Right ventricle myocardium inferior (tissue), 1 donor: ENCODE results near the gene PDCD1. TPM values are rescaled to one million over a fixed set of nuclear protein-coding genes. Genes with fewer than 3 reads are reported as not detected.
A peak's percentile ranks its signal among the peaks of the same experiment; 100 is the strongest.
"Not testable (repeated sequence)": the region's sequence is repeated elsewhere in the genome, so short reads cannot be mapped to it uniquely, and the experiment has no call there.

Experiments
- ATAC-seq: fragments of 200-7000 bp; cut with Tn5 transposase; one replicate; pipeline ENCODE4 v1.9.1; 2020; ENCODE audit warnings: mild to moderate bottlenecking, moderate library complexity
- DNase-seq: peaks from one replicate; pipeline ENCODE4 v3.0.0; 2021; ENCODE audit errors: missing footprints
- intact Hi-C: fragments of 100-400 bp; cut with DNase I; formaldehyde crosslinking; loops from one replicate; pipeline ENCODE4 v1.11.0; 2022
- total RNA-seq: library from RNA; stranded (reverse); fragmentation: NEBNext Ultra II Directional; extraction: Animal tissue kit (Norgen Biotek cat#: 25700); gene quantifications from one replicate; pipeline ENCODE4 v1.2.1, GENCODE V29; 2021
- donor health status: DM: no; HTN: yes; CAD: no; lungs with severe emphysema.

Gene PDCD1
- total RNA-seq, 1 donor from 2014 or later: 1.2 TPM

- ATAC-seq: no peak
- DNase-seq: peak; percentile 55
These were observed 37.0 kb downstream of the PDCD1 start for GRCh38 chr2:241821460-241822263.

DNA sequence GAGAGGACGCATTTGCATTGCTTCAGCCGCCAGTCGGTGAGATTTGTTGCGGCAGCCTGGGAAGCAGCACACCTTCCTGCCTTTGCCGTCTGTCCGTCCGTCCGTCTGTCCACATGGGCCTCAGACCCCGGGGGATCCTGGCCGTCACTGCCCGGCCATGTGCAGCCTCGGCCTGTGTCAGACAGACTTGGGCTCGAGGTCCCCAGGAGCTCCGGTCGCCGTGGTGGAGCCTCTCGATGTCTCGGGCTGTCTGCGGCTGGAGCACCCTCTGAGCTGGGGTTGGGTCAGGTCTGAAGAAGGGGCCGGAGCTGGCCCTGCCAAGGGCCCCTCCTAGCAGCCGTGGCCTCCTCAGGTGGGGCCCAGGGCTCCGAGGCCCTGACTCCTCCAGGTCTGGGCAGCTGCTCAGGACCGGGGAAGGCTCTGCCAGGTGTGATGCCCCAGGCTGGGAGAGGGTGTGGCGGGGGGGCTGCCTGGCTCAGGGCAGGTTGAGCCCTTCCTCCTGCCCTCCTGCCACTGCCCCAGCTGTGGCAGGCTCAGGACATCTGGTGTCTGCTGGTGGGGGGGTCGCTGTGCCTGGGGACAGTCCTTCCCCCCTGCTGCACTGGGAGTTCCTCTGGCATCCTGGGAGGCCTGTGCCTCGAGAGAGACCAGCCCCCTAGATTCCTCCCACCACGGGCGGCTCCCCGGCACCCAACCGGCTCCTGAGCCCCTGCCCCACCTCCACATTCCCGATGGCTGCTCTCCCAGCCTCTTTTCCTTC is 37.9 kb downstream of the PDCD1 start:
- intact Hi-C loops: no loop called here
- DNase-seq (peak; percentile 62), ATAC-seq (no peak)

More at GRCh38 chr2:241821460-241822263, 37.0 kb downstream of the PDCD1 start:
- intact Hi-C loops: no loop called here

DNA sequence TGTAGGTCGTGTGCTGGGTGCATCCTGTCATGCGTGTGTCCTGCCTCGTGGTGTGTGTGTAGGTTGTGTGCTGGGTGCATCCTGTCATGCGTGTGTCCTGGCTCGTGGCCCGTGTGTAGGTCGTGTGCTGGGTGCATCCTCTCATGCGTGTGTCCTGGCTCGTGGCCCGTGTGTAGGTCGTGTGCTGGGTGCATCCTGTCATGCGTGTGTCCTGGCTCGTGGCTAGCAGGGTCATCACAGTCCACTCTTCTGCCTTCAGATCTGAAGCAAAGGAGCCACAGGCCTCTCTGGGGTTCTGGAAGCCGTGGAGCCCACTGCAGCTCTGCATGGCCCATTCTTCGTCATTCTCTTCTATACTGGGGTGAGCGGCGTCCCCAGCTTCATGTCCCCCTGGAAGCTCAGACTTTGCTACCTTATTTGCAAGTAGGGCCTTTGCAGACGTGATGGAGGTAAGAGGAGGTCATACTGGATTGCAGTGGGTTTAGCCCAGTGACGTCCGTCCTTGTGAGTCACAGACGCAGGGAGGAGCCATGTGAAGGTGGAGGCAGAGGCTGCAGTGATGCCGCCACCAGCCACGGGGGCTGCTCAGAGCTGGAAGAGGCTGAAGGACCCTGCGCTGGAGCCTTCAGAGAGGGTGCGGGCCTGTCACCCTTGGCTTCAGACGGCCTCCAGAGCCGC is 38.6 kb downstream of the PDCD1 start:
- intact Hi-C loops, ATAC-seq: not testable (repeated sequence)

GRCh38 chr2:241818943-241819270 is 39.8 kb downstream of the PDCD1 start:
- no peak for DNase-seq
- ATAC-seq: no peak
- intact Hi-C loops: no loop called here

More for the DNA sequence above, 38.6 kb downstream of the PDCD1 start:
- DNase-seq: not testable (repeated sequence)

- no peak for DNase-seq
- ATAC-seq: no peak
- intact Hi-C loops: no loop called here
These were observed 40.3 kb downstream of the PDCD1 start for GRCh38 chr2:241818229-241818942.

- DNase-seq, ATAC-seq: not testable (repeated sequence)
These were observed 40.9 kb downstream of the PDCD1 start for GRCh38 chr2:241817821-241818215.

GRCh38 chr2:241817126-241817820 is 41.4 kb downstream of the PDCD1 start:
- intact Hi-C loops: no loop called here
- DNase-seq: peak; percentile 55
- no peak for ATAC-seq

More at GRCh38 chr2:241817821-241818215, 40.9 kb downstream of the PDCD1 start:
- intact Hi-C loops: not testable (repeated sequence)

- intact Hi-C loops: no loop called here
- DNase-seq (no peak), ATAC-seq (no peak)
These were observed 42.1 kb downstream of the PDCD1 start for GRCh38 chr2:241816431-241817121.

DNA sequence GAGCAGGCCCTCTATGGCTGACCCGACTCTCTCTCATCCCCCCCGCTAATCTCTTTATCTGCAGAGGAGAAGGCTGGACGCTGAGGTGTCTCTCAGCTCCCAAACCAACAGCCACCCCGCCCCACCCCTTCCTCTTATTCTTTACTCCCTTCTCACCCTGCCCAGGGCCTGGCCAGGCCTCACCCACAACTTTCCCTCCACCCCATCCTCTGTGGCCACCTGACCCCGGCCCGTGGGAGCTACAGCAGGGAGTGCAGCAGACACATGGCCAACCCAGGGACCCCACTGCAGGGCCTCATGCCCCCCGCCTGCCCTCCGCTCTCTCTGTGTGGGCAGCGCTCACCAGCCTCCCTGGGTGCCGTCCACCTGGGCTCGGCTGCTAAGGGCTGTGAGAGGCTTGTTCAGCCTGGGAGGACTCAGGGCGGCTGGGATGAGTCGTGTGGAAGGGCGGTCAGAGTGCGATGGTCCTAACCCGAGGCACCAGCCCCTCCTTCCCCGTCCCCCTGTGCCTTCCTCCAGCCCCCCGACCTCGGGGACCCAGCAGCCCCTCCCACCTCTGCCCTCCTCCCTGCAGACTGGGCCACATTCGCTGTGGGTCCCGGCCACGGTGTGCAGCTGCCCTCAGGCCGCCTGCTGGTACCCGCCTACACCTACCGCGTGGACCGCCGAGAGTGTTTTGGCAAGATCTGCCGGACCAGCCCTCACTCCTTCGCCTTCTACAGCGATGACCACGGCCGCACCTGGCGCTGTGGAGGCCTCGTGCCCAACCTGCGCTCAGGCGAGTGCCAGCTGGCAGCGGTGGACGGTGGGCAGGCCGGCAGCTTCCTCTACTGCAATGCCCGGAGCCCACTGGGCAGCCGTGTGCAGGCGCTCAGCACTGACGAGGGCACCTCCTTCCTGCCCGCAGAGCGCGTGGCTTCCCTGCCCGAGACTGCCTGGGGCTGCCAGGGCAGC is 42.9 kb downstream of the PDCD1 start:
- ATAC-seq (no peak), DNase-seq (peak; percentile 71)
- intact Hi-C loops: no loop called here

DNA sequence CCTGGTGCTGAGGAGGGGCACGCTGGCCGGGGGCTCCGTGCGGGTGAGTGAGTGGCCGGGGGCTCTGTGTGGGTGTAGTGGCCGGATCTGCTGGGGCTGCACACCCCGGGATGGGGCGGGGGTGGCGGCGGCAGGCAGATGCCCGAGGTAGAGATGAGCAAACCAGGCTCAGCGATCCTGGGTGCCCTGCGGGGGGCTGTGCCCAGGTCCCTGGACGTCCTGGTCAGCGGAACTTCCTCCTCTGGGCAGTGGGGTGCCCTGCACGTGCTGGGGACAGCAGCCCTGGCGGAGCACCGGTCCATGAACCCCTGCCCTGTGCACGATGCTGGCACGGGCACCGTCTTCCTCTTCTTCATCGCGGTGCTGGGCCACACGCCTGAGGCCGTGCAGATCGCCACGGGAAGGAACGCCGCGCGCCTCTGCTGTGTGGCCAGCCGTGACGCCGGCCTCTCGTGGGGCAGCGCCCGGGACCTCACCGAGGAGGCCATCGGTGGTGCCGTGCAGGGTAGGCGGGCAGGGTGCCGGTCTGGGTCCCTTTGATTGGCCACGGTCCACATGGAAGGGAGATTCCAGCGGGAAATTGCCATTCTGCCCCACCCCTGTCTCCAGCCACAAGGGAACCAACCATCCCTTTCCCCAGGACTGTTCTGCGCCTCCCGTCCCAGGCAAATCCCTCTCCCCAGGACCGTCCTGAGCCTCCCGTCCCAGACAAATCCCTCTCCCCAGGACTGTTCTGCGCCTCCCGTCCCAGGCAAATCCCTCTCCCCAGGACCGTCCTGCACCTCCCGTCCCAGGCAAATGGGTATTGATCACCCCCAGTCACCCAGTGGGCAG is 43.8 kb downstream of the PDCD1 start:
- intact Hi-C loops: no loop called here
- ATAC-seq: no peak
- DNase-seq: peak; percentile 63

DNA sequence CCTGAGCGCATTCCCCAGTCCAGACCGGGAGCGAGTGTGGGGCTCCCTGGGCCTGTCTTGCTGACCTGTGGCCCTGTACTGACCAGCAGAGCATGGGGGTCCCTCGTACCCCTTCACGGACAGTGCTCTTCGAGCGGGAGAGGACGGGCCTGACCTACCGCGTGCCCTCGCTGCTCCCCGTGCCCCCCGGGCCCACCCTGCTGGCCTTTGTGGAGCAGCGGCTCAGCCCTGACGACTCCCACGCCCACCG is 44.4 kb downstream of the PDCD1 start:
- intact Hi-C loops: no loop called here
- ATAC-seq (no peak), DNase-seq (no peak)

DNA sequence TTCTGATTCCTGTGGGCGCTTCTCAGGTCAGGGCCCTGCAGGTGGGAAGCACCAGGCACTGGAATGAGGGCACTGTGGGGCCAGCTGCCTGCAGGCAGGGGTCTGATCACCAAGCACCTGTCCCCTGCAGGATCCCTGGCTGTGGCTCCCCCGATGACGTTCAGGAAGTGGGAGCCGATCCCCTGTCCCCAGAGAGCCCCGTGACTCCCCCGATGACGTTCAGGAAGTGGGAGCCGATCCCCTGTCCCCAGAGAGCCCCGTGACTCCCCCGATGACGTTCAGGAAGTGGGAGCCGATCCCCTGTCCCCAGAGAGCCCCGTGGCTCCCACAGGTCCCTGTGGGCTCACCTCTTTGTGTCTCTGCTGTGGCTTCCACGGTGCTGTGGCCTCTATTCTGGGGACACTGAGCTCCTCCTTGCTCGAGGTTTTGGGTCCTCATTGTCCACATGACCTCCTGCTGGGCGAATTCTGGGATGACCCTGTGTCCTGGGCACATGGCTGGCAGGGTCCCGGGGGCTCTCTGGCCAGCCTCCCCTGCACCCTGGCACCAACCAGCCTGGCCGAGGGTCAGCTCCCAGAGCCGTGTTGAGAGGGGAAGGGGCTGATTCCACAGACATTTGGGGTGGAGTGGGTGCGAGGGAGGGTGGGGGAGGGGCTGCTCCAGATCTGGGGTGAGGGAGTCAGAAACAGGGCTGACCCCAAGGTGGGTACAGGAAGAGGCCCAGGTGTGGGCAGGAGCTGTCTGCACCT is 44.9 kb downstream of the PDCD1 start:
- intact Hi-C loops: no loop called here
- ATAC-seq (no peak), DNase-seq (no peak)

- DNase-seq (peak; percentile 59), ATAC-seq (no peak)
- intact Hi-C loops: no loop called here
These were observed 45.7 kb downstream of the PDCD1 start for GRCh38 chr2:241812730-241813643.

GRCh38 chr2:241811952-241812729 is 46.6 kb downstream of the PDCD1 start:
- DNase-seq: peak; percentile 54
- ATAC-seq: no peak

More at GRCh38 chr2:241811952-241812729, 46.6 kb downstream of the PDCD1 start:
- intact Hi-C loops: loop anchor here (1.0 kb wide), 1 partner anchor 78 kb away; the partner anchor contains the start of gene D2HGDH
